NB4 (cell line): ENCODE data around the gene SPATA20.
A peak's percentile ranks its signal among the peaks of the same experiment; 100 is the strongest.

Source experiments
- DNase-seq: peaks from one replicate; pipeline ENCODE4 v3.0.0; 2010; ENCODE audit warnings: low read depth
- H3K4me3 ChIP-seq: one replicate; pipeline ENCODE4 v1.5.1; 2011; ENCODE audit warnings: mild to moderate bottlenecking, low read depth, low read length, moderate library complexity
- CTCF ChIP-seq: IDR thresholded peaks from one replicate; pipeline ENCODE4 v1.5.1; 2012; ENCODE audit warnings: low read depth, low read length
- MAX ChIP-seq: IDR thresholded peaks from 2 replicates; pipeline ENCODE4 v1.6.1; 2011; ENCODE audit warnings: low read depth, low read length
- MYC ChIP-seq: IDR thresholded peaks from 2 replicates; pipeline ENCODE4 v1.6.1; 2011; ENCODE audit warnings: low read depth, low read length
- POLR2A ChIP-seq: IDR thresholded peaks from 2 replicates; pipeline ENCODE4 v1.6.1; 2011; ENCODE audit warnings: mild to moderate bottlenecking; ENCODE audit not compliant: insufficient read length; ENCODE audit errors: extremely low read depth

Gene SPATA20

GRCh38 chr17:50562242-50563091 is 15.5 kb downstream of the SPATA20 start:
- TF ChIP-seq MYC, result no peak
- TF ChIP-seq MAX, result no peak
- no peak for TF ChIP-seq POLR2A
- no peak for TF ChIP-seq CTCF
- no peak for DNase-seq
- no peak overlapping the region for H3K4me3 ChIP-seq

- no peak for DNase-seq
- no peak overlapping the region for H3K4me3 ChIP-seq
- TF ChIP-seq MAX (no peak), MYC (no peak), CTCF (peak; percentile 4), POLR2A (no peak)
Observed at GRCh38 chr17:50563092-50563511, 16.1 kb downstream of the SPATA20 start.

GRCh38 chr17:50564916-50565315 is 17.9 kb downstream of the SPATA20 start:
- TF ChIP-seq POLR2A, result no peak
- no peak for TF ChIP-seq CTCF
- TF ChIP-seq MAX, result no peak
- no peak for TF ChIP-seq MYC
- peak; percentile 28 for DNase-seq

GRCh38 chr17:50565402-50566350 is 18.7 kb downstream of the SPATA20 start:
- no peak overlapping the region for H3K4me3 ChIP-seq
- no peak for DNase-seq
- TF ChIP-seq MYC (no peak), MAX (no peak), CTCF (no peak), POLR2A (no peak)

More at GRCh38 chr17:50564916-50565315, 17.9 kb downstream of the SPATA20 start:
- no peak overlapping the region for H3K4me3 ChIP-seq

- no peak for TF ChIP-seq MAX
- TF ChIP-seq POLR2A, result no peak
- no peak for TF ChIP-seq MYC
- no peak for TF ChIP-seq CTCF
- DNase-seq, result no peak
Observed at GRCh38 chr17:50566886-50567285, 19.9 kb downstream of the SPATA20 start.

More at GRCh38 chr17:50566886-50567285, 19.9 kb downstream of the SPATA20 start:
- H3K4me3 ChIP-seq, result no peak overlapping the region
